Stimulated activated CD4-positive, alpha-beta T cell treated with anti-CD3 and anti-CD28 coated beads, Interleukin-4, amount 100 ng/mL, for 24 hours (primary cell): Measurements from ENCODE around the gene ATAD2B.

ENCODE experiments used
- DNase-seq: peaks from one replicate; pipeline ENCODE4 v3.0.0-alpha.2; 2020

The ATAD2B gene

DNA sequence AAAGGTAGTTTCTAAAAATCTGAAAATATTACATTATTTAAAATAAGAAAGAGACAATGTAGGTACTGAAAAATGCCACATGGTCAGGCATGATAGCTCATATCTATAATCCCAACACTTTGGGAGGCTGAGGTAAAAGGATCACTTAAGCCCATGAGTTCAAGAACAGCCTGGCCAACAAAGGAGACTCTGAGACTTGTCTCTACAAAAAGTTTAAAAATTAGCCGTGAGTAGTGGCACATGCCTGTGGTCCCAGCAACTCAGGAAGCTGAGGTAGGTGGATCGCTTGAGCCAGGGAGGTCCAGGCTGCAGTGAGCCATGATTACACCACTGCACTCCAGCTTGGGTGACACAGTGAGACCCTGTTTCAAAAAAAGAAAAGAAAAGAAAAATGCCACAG, 21.8 kb downstream of the ATAD2B start:
- no peak for DNase-seq

- no peak for DNase-seq
These were observed 22.2 kb downstream of the ATAD2B start for GRCh38 chr2:23904692-23905091.

DNA sequence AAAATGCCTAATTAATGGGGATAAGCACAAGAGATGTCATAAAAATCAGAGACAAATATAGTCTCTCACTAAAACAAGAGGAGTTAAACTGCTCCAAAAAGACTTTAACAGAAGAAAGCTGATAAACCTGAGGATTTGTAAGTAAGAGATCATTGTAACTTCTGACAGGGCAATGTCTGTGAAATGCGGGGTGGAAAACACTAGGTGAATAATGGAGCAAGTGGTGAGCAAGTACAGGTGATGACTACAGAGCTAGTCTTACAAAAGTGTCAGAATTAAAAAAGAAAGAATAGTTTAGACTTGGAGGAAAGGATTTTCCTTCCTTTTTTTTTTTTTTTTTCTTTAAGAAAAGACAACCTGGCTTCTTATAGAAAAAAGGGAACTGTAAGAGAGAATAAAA, 22.7 kb downstream of the ATAD2B start:
- DNase-seq = no peak

GRCh38 chr2:23903034-23903433, 23.9 kb downstream of the ATAD2B start:
- DNase-seq = no peak

- DNase-seq = no peak
These were observed 24.7 kb downstream of the ATAD2B start for GRCh38 chr2:23901966-23902846.

DNA sequence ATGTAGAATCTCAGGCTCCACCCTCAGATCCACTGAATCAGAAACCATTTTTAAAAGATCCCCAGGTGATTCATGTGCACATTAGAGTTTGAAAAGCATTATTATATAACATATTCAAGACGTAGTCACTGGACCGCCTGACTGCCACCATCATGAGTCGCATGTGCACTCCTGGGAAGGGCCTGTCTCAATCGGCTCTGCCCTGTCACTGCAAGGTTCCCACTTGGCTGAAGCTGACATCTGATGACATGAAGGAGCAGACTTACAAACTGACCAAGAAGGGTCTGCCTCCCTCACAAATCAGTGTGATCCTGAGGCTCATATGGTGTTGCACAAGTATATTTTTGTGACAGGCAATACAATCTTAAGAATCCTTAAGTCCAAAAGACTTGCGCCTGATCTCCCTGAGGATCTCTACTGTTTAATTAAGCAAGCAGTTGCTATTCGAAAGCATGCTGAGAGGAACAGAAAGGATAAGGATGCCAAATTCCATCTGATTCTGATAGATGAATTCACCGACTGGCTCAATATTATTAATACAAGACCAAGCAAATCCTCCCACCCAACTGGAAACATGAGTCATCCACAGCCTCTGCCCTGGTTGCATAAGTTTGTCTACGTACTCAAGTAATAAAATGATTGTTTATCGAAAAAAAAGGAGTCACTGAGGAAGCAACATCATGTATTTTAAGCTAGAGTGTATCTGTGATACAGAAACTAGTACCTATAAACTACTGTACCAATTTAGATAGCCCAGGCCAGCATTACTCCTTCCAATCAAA, 26.2 kb downstream of the ATAD2B start:
- DNase-seq = no peak

- no peak for DNase-seq
These were observed 26.8 kb downstream of the ATAD2B start for GRCh38 chr2:23900133-23900532.

GRCh38 chr2:23871206-23871605, 55.7 kb downstream of the ATAD2B start:
- no peak for DNase-seq

DNA sequence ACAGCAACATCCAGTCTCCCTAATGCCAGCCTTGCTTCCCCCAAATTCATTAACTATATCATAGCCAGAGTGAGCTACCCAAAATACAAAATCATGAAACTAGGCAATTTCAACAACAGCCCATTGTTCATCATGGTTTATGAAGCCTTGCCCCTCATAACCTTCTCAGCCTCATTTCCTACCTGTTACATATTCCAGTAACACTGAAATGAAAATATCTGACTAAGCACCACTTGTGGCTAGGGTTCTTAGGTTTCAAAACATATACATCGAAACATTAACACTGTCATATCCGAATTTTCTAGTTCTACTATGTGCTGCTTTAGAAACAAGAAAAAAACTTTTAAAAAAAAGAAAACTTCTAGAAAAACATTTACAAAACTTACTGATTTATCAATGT, 59.5 kb downstream of the ATAD2B start:
- no peak for DNase-seq

GRCh38 chr2:23862716-23863426, 64.1 kb downstream of the ATAD2B start:
- DNase-seq = no peak

- DNase-seq = no peak
These were observed 65.0 kb downstream of the ATAD2B start for GRCh38 chr2:23861952-23862351.

GRCh38 chr2:23859983-23860382, 66.9 kb downstream of the ATAD2B start:
- DNase-seq = no peak

DNA sequence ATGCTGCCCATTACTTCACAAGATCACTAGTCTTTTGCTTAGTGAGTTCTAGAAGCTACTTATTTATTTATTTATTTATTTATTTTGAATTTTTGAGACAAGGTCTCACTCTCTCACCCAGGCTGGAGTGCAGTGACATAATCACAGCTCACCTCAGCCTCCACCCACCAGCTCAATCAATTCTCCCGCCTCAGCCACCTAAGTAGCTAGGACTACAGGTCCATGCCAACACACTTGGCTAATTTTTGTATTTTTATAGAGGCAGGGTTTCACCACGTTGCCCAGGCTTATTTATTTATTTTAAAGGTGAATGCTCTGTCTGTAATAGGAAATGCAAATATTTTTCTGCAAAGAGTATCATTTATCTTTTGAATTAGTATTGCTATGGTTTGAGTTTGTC, 67.7 kb downstream of the ATAD2B start:
- DNase-seq = no peak

DNA sequence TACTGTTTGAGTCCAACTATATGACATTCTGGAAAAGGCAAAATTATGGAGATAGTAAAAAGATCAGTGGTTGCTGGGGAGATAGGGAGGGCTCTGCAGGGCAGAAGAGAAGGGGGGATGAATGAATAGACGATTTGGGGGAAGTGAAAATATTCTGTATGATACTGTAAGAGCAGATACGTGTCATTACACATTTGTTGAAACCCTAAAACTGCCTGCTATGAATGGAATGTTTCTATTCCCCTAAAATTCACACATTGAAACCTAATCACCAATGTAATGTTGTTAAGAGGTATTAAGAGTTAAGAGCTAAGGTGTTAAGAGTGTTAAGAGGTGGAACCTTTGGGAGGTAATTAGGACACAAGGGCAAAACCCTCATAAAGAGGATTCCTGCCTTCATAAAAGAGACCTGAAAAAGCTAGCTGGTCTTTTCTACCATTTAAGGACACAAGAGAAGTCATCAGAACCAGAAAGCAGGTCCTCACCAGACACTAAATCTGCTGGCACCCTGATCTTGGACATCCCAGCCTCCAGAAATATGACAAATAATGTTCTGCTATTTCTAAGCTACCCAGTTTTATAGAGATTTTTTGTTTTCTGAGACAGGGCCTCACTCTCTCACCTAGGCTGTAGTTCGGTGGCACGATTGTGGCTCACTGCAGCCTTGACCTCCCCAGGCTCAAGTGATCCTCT, 76.2 kb downstream of the ATAD2B start:
- no peak for DNase-seq

GRCh38 chr2:23844905-23845304, 82.0 kb downstream of the ATAD2B start:
- no peak for DNase-seq

DNA sequence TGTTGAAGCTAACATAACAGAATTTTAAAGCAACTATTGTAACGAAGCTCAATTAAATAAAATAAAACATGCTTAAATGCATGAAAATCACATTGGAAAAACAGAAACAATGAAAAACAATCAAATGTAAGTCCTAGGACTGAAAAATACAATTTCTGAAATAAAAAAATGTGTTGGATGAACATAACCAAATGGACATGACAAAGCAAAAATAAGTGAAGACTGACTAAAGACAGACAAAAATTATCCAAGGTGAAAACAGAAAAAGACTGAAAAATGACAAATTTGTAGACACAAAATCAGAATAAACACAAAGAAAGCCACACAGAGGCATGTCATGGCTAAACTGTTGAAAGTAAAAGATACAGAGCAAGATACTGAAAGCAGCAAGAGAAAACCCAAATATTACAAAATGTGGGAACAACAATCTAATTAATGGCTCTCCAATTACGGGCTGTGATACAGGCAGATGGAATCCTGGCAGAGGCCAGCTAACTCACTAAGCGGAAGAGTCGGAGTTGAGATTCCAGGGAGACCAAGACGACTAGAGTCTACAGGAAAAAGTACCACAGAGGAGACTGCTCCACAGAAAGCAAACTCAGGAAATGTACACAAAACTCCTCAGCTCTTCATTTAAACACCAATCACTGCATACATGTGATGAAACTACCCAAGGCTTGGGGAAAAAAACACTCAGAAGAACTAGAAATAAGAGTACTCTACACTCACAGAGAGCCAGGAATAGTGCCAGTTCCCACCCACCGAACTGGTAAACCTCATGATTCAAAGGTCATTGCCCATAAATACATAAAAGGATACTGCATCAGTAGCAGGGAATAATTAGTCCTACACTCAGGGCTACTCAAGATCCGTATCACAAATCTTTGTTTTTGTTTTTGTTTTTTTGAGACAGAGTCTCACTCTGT, 83.6 kb downstream of the ATAD2B start:
- no peak for DNase-seq

- DNase-seq = no peak
These were observed 86.9 kb downstream of the ATAD2B start for GRCh38 chr2:23839919-23840578.

GRCh38 chr2:23838996-23839395, 87.9 kb downstream of the ATAD2B start:
- no peak for DNase-seq

DNA sequence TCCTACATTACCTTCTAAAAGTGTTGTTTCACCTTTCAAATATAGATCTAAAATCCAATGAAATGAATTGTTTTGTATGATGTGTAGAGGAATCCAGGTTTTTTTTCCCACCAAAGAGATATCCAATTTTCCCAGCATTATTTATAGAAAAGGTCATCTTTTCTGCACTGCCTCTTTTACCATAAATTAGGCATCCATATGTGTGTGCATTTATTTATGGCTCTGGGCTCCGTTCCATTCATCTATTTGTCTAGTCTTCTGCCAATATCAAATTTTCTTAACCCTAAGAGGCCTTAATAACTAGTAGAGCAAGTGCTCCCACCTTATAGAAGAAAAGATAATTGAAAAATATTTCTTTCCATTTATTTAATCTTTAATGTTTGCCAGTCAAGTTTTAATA, 88.3 kb downstream of the ATAD2B start:
- DNase-seq = no peak

- no peak for DNase-seq
These were observed 89.1 kb downstream of the ATAD2B start for GRCh38 chr2:23837871-23838270.

- DNase-seq = no peak
These were observed 89.9 kb downstream of the ATAD2B start for GRCh38 chr2:23836971-23837565.
